C4-2B (cell line): ENCODE results near the gene GTF2E1.

ENCODE experiments used
- H3K27ac ChIP-seq: fragments of 450-650 bp; 2 replicates; pipeline ENCODE4 v1.5.1; 2017
- CTCF ChIP-seq: fragments of 450-650 bp; conservative IDR thresholded peaks from 2 replicates; pipeline ENCODE4 v1.5.1; 2017; ENCODE audit warnings: mild to moderate bottlenecking
- ZFX ChIP-seq: fragments of 450-650 bp; IDR thresholded peaks from 2 replicates; pipeline ENCODE4 v1.6.1; 2017

GTF2E1 gene

DNA sequence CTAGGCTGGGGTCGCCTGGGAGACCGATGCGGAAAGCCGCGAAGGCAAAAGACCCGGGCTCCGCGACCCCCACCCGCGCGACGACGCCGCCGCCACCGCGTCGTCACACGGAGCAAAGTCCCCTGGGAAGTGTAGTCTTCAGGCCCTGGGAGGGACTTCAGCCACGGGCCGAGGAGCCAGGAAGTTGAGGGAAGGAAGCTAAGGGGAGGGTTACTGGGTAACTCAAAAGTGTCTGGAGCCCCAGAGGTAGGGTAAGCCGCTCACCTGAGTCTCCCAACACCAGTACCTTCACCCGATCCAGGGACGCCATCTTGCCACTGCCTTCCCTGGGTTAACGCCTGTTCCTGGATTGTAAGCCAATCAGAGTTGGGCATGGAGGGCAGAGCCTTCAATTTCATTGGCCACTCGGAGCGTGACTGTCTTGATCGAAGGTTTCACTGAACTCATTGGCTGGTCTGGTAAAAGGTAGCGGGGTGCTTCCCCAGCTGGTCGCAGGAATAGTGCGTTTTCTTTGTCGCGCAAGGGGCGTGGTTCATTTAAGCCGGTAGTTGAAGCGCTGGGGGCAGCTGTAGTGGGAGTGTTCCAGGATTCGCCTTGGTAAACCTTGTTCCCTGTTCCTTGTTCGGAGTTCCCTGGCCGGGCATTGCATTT, at the start of gene GTF2E1, which contains the start of gene RABL3:
TSS of gene GTF2E1 (plus strand) at position 547 of the 651 bp plus-strand sequence. CDS start 7,809 bp downstream, outside the sequence.
TSS of gene RABL3 (minus strand) at position 319 of the 651 bp plus-strand sequence. CDS start at position 310, 9 bp downstream.
- H3K27ac ChIP-seq = peak within 1 kb of the TSS; percentile 96
- TF ChIP-seq CTCF = no peak
- TF ChIP-seq ZFX = no peak

DNA sequence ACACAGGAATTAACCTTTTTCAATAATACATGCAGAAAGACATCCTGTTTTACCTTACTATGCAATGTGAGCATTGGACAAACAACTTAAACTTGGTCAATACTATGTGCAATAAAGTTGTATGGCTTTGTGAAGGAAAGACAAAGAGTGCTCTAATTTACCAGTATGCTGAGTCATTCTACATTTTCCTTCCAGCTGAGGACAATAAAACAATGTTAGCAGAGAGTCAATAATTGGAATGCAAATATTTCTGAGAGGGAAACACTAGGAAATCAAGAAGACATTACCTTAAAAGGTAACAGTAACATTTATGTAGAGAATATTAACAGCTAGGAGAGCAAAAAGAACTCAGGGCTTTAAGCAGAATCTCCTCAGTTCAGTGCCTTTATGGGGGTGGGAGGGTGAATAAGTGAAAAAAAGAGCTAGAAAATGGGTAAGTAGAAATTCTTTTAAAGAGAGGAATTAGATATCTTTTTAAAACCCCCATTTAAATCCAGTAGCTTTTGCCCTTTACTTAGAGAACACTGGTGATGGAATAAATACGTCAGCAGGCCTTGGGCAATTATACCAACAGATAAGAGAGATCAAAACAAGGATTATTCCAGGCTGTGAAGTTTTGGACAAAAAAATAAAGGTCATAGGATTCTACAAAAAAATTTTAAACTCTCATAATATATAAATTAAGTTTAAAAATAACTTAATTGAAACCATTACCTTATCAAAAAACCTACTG, 48.9 kb upstream of the GTF2E1 start:
- no peak for TF ChIP-seq CTCF
- no peak for TF ChIP-seq ZFX
- H3K27ac ChIP-seq = no peak overlapping the region; the same call in 1 of the 2 replicates

- no peak for TF ChIP-seq CTCF
- no peak for TF ChIP-seq ZFX
- H3K27ac ChIP-seq = no peak overlapping the region
These were observed 43.2 kb upstream of the GTF2E1 start for GRCh38 chr3:120699333-120699732.

DNA sequence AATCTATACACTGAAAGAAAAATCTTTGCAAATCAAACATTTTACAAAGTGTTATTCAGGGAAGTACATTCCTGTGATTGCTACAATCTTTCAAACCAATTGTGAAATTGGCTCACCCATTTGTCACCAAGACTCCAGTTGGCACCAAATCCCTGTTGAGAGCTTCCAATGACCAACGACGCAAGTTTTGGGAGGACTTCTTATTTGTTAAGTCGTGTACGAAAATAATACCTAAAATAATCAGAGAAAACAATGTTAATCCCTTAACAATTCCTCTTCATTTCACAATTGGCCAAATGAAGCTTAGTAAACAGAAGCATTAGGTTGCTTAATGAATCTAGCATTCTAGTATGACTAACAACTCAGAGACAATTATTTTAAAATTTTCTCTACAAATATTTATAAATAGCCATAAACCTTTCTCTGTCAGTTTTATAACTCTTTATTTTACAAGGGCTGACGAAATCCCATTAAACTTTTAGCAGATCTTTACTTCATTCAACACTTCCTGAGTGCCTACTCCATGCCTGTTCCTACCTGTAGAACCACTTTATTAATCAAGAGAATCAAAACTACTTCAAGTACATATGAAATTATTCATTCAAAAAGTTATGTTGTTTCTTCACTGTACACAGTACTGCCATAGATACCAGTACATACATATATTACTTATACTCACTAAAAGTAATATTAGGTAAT, 36.5 kb upstream of the GTF2E1 start:
- H3K27ac ChIP-seq = no peak overlapping the region
- no peak for TF ChIP-seq ZFX
- TF ChIP-seq CTCF = no peak

DNA sequence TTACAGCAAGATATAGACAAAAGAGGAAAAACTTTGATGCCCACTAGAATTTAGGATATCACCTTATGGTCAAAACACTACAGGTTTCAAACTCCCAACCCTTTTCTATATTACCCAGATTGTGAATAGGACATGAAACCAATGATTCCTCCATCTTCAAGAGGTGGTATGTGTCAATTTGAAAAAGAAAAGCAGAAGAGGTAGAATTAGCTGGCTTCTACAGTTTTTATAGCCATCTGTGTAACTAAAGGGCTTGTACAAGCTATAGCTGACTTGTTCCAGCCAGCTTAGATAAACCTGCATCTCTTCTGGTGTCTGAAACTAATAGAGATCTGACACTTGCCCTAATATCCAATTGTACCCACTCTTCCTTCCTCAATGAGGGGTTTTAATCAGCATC, 35.6 kb upstream of the GTF2E1 start:
- TF ChIP-seq ZFX (no peak), CTCF (no peak)
- H3K27ac ChIP-seq = no peak overlapping the region

DNA sequence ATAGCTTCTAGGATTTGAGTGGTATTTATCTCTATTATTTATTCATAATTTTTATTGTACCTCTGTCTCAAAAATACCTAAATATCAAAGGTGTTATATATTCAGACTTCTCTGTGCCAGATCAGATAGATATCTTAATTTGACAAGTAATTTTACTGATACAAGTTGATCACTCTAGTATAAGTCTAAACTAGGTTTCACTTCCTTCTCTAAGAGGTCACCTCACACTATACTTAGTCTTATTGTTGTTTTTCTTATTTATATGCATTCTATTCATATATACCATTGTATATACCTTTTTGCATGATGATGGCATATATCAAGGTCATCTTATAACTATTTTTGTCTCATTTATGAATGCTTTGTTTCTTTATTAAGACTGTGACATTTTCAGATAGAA, 34.1 kb upstream of the GTF2E1 start:
- no peak for TF ChIP-seq CTCF
- TF ChIP-seq ZFX = no peak
- no peak overlapping the region for H3K27ac ChIP-seq

- H3K27ac ChIP-seq = no peak overlapping the region
- TF ChIP-seq CTCF (no peak), ZFX (no peak)
These were observed 32.2 kb upstream of the GTF2E1 start for GRCh38 chr3:120710369-120710768.
